H9 (cell line): ENCODE data around the gene MAPK13. TPM values are rescaled to one million over a fixed set of nuclear protein-coding genes. Genes with fewer than 3 reads are reported as not detected.

ENCODE experiments used
- DNase-seq: peaks from one replicate; pipeline ENCODE4 v3.0.0-alpha.2; 2017
- H2AFZ ChIP-seq: one replicate; pipeline ENCODE4 v1.6.1; 2013; ENCODE audit warnings: mild to moderate bottlenecking, low read length, control low read depth, moderate library complexity
- H2AK5ac ChIP-seq: 2 replicates; pipeline ENCODE4 v1.6.1; 2013; ENCODE audit warnings: low read length, control low read depth, mixed read lengths; ENCODE audit not compliant: insufficient read length
- H2BK120ac ChIP-seq: one replicate; pipeline ENCODE4 v1.6.1; 2013; ENCODE audit warnings: low read depth, mild to moderate bottlenecking, low read length, control low read depth, inconsistent platforms; ENCODE audit not compliant: poor library complexity, severe bottlenecking
- H2BK12ac ChIP-seq: 2 replicates; pipeline ENCODE4 v1.6.1; 2013; ENCODE audit warnings: low read length, control low read depth, mixed read lengths, low read depth; ENCODE audit not compliant: insufficient read length
- H2BK15ac ChIP-seq: 2 replicates; pipeline ENCODE4 v1.6.1; 2013; ENCODE audit warnings: low read depth, low read length, control low read depth
- H2BK20ac ChIP-seq: one replicate; pipeline ENCODE4 v1.6.1; 2013; ENCODE audit warnings: low read depth, mild to moderate bottlenecking, low read length, control low read depth, inconsistent platforms; ENCODE audit not compliant: poor library complexity, severe bottlenecking
- H2BK5ac ChIP-seq: 2 replicates; pipeline ENCODE4 v1.6.1; 2013; ENCODE audit warnings: low read length, control low read depth, mixed read lengths; ENCODE audit not compliant: insufficient read length
- H3K14ac ChIP-seq: 2 replicates; pipeline ENCODE4 v1.6.1; 2013; ENCODE audit warnings: low read length, control low read depth; ENCODE audit not compliant: insufficient read depth
- H3K18ac ChIP-seq: 2 replicates; pipeline ENCODE4 v1.6.1; 2013; ENCODE audit warnings: low read depth, mild to moderate bottlenecking, mixed read lengths, low read length, control low read depth; ENCODE audit not compliant: insufficient read length
- H3K23ac ChIP-seq: 2 replicates; pipeline ENCODE4 v1.6.1; 2013; ENCODE audit warnings: low read length, control low read depth, mixed read lengths, low read depth; ENCODE audit not compliant: insufficient read length
- H3K23me2 ChIP-seq: 2 replicates; pipeline ENCODE4 v1.6.1; 2013; ENCODE audit warnings: low read depth, mild to moderate bottlenecking, mixed read lengths, low read length, control low read depth; ENCODE audit not compliant: insufficient read length, poor library complexity, severe bottlenecking
- H3K27ac ChIP-seq: 2 replicates; pipeline ENCODE4 v1.5.1; 2013; ENCODE audit warnings: low read length, control low read depth, mixed read lengths, low read depth; ENCODE audit not compliant: insufficient read length
- H3K27me3 ChIP-seq: 2 replicates; pipeline ENCODE4 v1.6.1; 2013; ENCODE audit warnings: low read length, control low read depth, inconsistent platforms; ENCODE audit not compliant: insufficient read depth
- H3K4ac ChIP-seq: 2 replicates; pipeline ENCODE4 v1.6.1; 2013; ENCODE audit warnings: low read depth, mild to moderate bottlenecking, control low read depth, inconsistent platforms, low read length, moderate library complexity
- H3K4me1 ChIP-seq: 2 replicates; pipeline ENCODE4 v1.6.1; 2013; ENCODE audit warnings: low read length, control low read depth, inconsistent platforms; ENCODE audit not compliant: insufficient read depth
- H3K4me2 ChIP-seq: 2 replicates; pipeline ENCODE4 v1.6.1; 2013; ENCODE audit warnings: low read length, control low read depth, mixed read lengths; ENCODE audit not compliant: insufficient read length, insufficient read depth
- H3K56ac ChIP-seq: 2 replicates; pipeline ENCODE4 v1.6.1; 2013; ENCODE audit warnings: low read depth, mild to moderate bottlenecking, mixed read lengths, low read length, control low read depth; ENCODE audit not compliant: insufficient read length
- H3K79me1 ChIP-seq: 2 replicates; pipeline ENCODE4 v1.6.1; 2013; ENCODE audit warnings: low read depth, mild to moderate bottlenecking, moderate library complexity, low read length, control low read depth, inconsistent platforms; ENCODE audit not compliant: insufficient read depth, poor library complexity, severe bottlenecking
- H3K79me2 ChIP-seq: 2 replicates; pipeline ENCODE4 v1.6.1; 2013; ENCODE audit warnings: low read length, control low read depth, inconsistent platforms; ENCODE audit not compliant: insufficient read depth
- H3K9ac ChIP-seq: 2 replicates; pipeline ENCODE4 v1.6.1; 2013; ENCODE audit warnings: low read length, control low read depth, mixed read lengths; ENCODE audit not compliant: insufficient read length; ENCODE audit errors: extremely low read depth
- H3K9me3 ChIP-seq: one replicate; pipeline ENCODE4 v1.6.1; 2013; ENCODE audit warnings: low read depth, low read length, inconsistent platforms; ENCODE audit not compliant: control insufficient read depth
- H3T11ph ChIP-seq: one replicate; pipeline ENCODE4 v1.6.1; 2013; ENCODE audit warnings: mild to moderate bottlenecking, low read length, control low read depth, inconsistent platforms
- H4K20me1 ChIP-seq: one replicate; pipeline ENCODE4 v1.6.1; 2013; ENCODE audit not compliant: control insufficient read depth, insufficient read length, insufficient read depth
- H4K5ac ChIP-seq: 2 replicates; pipeline ENCODE4 v1.6.1; 2013; ENCODE audit warnings: low read depth, mild to moderate bottlenecking, mixed read lengths, low read length, control low read depth; ENCODE audit not compliant: insufficient read length
- H4K8ac ChIP-seq: replicated peaks from 2 replicates; pipeline ENCODE4 v1.6.1; 2013; ENCODE audit warnings: low read length, control low read depth, mixed read lengths, low read depth; ENCODE audit not compliant: insufficient read length
- H4K91ac ChIP-seq: 2 replicates; pipeline ENCODE4 v1.6.1; 2013; ENCODE audit warnings: low read depth, mild to moderate bottlenecking, moderate library complexity, mixed read lengths, low read length, control low read depth; ENCODE audit not compliant: insufficient read length
- H3K27ac Mint-ChIP-seq, 3 experiments: 2 replicates in 2 of 3; 3 replicates in 1 of 3; pipeline ENCODE4 v1.8.0; 2020 to 2021; ENCODE audit warnings: mixed read lengths in 3 of 3, mild to moderate bottlenecking in 1 of 3, moderate library complexity in 1 of 3
- H3K27me3 Mint-ChIP-seq: 2 replicates; pipeline ENCODE4 v1.8.0; 2021; ENCODE audit warnings: low read depth, mild to moderate bottlenecking, moderate library complexity, mixed read lengths
- H3K36me3 Mint-ChIP-seq, 3 experiments: 2 replicates in 2 of 3; 3 replicates in 1 of 3; pipeline ENCODE4 v1.8.0; 2020 to 2021; ENCODE audit warnings: low read depth in 3 of 3, mixed read lengths in 3 of 3; ENCODE audit not compliant: insufficient read depth in 1 of 3
- H3K4me1 Mint-ChIP-seq, 2 experiments: 2 replicates each; pipeline ENCODE4 v1.8.0; 2020; ENCODE audit warnings: mixed read lengths in 2 of 2
- H3K4me3 Mint-ChIP-seq, 2 experiments: 2 replicates in 1 of 2; 3 replicates in 1 of 2; pipeline ENCODE4 v1.8.0; 2020 to 2021; ENCODE audit warnings: mild to moderate bottlenecking in 2 of 2, mixed read lengths in 2 of 2, moderate library complexity in 1 of 2
- H3K9me3 Mint-ChIP-seq, 2 experiments: 2 replicates in 1 of 2; 3 replicates in 1 of 2; pipeline ENCODE4 v1.8.0; 2020; ENCODE audit warnings: mild to moderate bottlenecking in 2 of 2, mixed read lengths in 2 of 2, moderate library complexity in 1 of 2
- CTCF ChIP-seq: fragments of 200-600 bp; sonication (generic); conservative IDR thresholded peaks from 3 replicates; pipeline ENCODE4 v1.8.0; 2021; ENCODE audit warnings: antibody characterized with exemption, mild to moderate bottlenecking
- WGBS: extraction: QIAGEN DNeasy Blood & Tissue Kit; methylation state at CpG from one replicate; pipeline ENCODE4 v1.1.7; 2013; ENCODE audit warnings: missing lambda C conversion rate, low lambda C conversion rate, mixed read lengths; ENCODE audit not compliant: insufficient read length; ENCODE audit errors: extremely low coverage; 5-methylcytosine and 5-hydroxymethylcytosine counted together
- total RNA-seq: library from RNA; stranded (reverse); gene quantifications from 2 replicates; pipeline ENCODE4 v1.2.1, GENCODE V29; 2021

The MAPK13 gene
- total RNA-seq, 1 experiment from 2014 or later, result 18.9 TPM

DNA sequence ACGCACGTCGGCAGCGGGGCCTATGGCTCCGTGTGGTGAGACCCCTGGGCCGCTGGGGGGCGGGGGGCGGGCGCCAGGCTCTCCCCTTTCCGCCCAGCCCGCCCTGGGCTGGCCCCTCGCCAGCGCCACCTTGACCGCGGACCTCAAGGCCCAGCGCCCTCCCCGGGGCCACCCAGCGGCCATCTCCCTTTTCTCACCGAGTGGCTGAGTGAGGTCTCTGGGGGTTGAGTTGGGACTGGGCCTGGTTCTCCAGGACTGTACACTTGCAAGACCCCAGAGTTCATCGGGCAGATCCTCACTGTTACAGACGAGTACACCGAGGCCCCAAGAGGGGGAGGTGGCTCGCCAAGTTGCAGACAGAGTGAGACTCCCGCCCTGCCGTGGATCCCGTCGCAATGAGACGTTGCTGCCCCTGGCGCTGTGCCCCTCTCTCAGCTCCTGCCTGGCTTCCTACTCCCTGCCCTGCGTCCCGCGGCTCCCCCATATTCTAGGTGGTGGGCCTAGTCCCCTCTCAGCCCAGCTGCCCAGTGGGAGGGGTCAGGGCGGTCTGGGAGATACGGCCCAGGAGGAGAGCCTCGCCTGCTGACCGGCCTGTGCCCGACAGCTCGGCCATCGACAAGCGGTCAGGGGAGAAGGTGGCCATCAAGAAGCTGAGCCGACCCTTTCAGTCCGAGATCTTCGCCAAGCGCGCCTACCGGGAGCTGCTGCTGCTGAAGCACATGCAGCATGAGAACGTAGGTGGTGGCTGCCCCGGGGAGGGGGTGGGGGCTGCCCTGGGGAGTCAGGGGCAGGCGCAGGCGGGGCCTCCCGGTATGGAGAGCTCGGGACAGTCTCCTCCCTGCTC is 576 bp downstream of the MAPK13 start:
- Histone ChIP-seq H3K23ac (no peak overlapping the region), H3T11ph (no peak overlapping the region), H3K9me3 (no peaks in the 10 kb centered on the region), H3K79me2 (no peaks in the 10 kb centered on the region), H2BK20ac (no peak overlapping the region), H2BK120ac (no peak overlapping the region), H4K5ac (no peak overlapping the region), H2BK12ac (no peak overlapping the region), H3K79me1 (no peaks in the 10 kb centered on the region), H3K18ac (peak overlapping the region; percentile 86), H2BK15ac (no peak overlapping the region), H3K4me1 (peaks cover 5% of the 10 kb centered on the region), H3K14ac (peak overlapping the region; percentile 66; the same call in 1 of the 2 replicates), H3K23me2 (peaks cover 8% of the 10 kb centered on the region), H2BK5ac (no peak overlapping the region), H4K20me1 (peaks cover 2% of the 10 kb centered on the region), H3K56ac (no peak overlapping the region), H2AFZ (no peak overlapping the region), H4K91ac (no peak overlapping the region), H3K9ac (no peak overlapping the region), H3K4me2 (peak overlapping the region; percentile 44), H3K27ac (no peak overlapping the region), H3K4ac (no peak overlapping the region), H4K8ac (no peak overlapping the region), H3K27me3 (no peaks in the 10 kb centered on the region; the same call in 1 of the 2 replicates), H2AK5ac (no peak overlapping the region)
- Mint-ChIP-seq H3K4me3 (peak overlapping the region; percentile 64), H3K27ac (no peak overlapping the region), H3K36me3 (peaks cover 0 to 6% (median 0%) of the 10 kb centered on the region in 3 experiments; a peak in 1 of 7 replicates), H3K9me3 (peaks cover 0 to 2% of the 10 kb centered on the region in 2 experiments; a peak in 1 of 5 replicates), H3K27me3 (peaks cover 10% of the 10 kb centered on the region), H3K4me1 (peaks cover 22 to 24% of the 10 kb centered on the region in 2 experiments)
- no CpG with 5 or more reads among the region's 52 CpGs for WGBS
- TF ChIP-seq CTCF, result peak; percentile 44; the same call in 2 of the 3 replicates
- DNase-seq, result peak; percentile 62
